MM.1S (cell line): ENCODE data around the gene ZNF343.

ENCODE experiments used
- CTCF ChIP-seq: fragments of 300-600 bp; sonication (generic); IDR thresholded peaks from 2 replicates; pipeline ENCODE4 v1.5.1; 2016; ENCODE audit warnings: antibody characterized with exemption, low read length, mixed read lengths
- EZH2 ChIP-seq: fragments of 300-600 bp; sonication (generic); optimal IDR thresholded peaks from 2 replicates; pipeline ENCODE3; 2017; ENCODE audit warnings: low read depth, mild to moderate bottlenecking, antibody characterized with exemption, low read length, mixed read lengths

GRCh38 chr20:2485661-2486060, 23.1 kb downstream of the ZNF343 start:
- TF ChIP-seq CTCF (no peak), EZH2 (no peak)
